ENCODE results near the gene PRMT7. TPM values are rescaled to one million over a fixed set of nuclear protein-coding genes. Genes with fewer than 3 reads are reported as not detected.
A peak's percentile ranks its signal among the peaks of the same experiment; 100 is the strongest.

The PRMT7 gene
- total and polyA plus RNA-seq, 7 experiments from 2014 or later = 42.5 to 95.1 (median 72.6) TPM

GRCh38 chr16:68361485-68361884 is 50.7 kb downstream of the PRMT7 start:
- H3K4me1 Mint-ChIP-seq = peaks cover 19 to 38% (median 30%) of the 10 kb centered on the region in 7 donors
- peaks cover 0 to 25% (median 4%) of the 10 kb centered on the region in 3 experiments for H3K36me3 ChIP-seq (ENCODE audit: control insufficient read depth in 2 of 3, insufficient read depth in 3 of 3, low read length in 3 of 3)
- H3K36me3 Mint-ChIP-seq = peaks cover 0 to 21% (median 4%) of the 10 kb centered on the region in 5 donors
- POLR2A ChIA-PET = no interaction called here
- H3K9me3 ChIP-seq (ENCODE audit: control insufficient read depth in 2 of 3, low read length in 3 of 3) = no peaks in the 10 kb centered on the region
- ATAC-seq = no peak
- peaks cover 0 to 6% (median 0%) of the 10 kb centered on the region in 5 donors for H3K27me3 Mint-ChIP-seq
- CTCF ChIA-PET = no interaction called here
- H3K4me3 ChIP-seq (ENCODE audit: low read length) = no peak overlapping the region
- no peaks in the 10 kb centered on the region for H3K9me3 Mint-ChIP-seq
- no peak overlapping the region for H3K27ac ChIP-seq (ENCODE audit: low read depth, low read length)
- no peaks in the 10 kb centered on the region for H3K27me3 ChIP-seq (ENCODE audit: control insufficient read depth in 2 of 2, insufficient read depth in 2 of 2, low read length in 2 of 2)
- peaks cover 15 to 24% of the 10 kb centered on the region in 2 donors for H3K4me1 ChIP-seq (ENCODE audit: control insufficient read depth in 2 of 2, insufficient read depth in 2 of 2, low read length in 2 of 2)
- DNase-seq = no peak
- H3K4me3 Mint-ChIP-seq = no peak overlapping the region
- no peak overlapping the region for H3K27ac Mint-ChIP-seq
- intact Hi-C loops (cut with micrococcal nuclease) = no loop called here

- Histone ChIP-seq H3K4me3 (ENCODE audit: low read length) (no peak overlapping the region), H3K27me3 (ENCODE audit: control insufficient read depth in 2 of 2, insufficient read depth in 2 of 2, low read length in 2 of 2) (no peaks in the 10 kb centered on the region), H3K36me3 (ENCODE audit: control insufficient read depth in 2 of 3, insufficient read depth in 3 of 3, low read length in 3 of 3) (peaks cover 0 to 19% (median 4%) of the 10 kb centered on the region in 3 experiments), H3K27ac (ENCODE audit: low read depth, low read length) (no peak overlapping the region), H3K4me1 (ENCODE audit: control insufficient read depth in 2 of 2, insufficient read depth in 2 of 2, low read length in 2 of 2) (peaks cover 6 to 15% of the 10 kb centered on the region in 2 donors), H3K9me3 (ENCODE audit: control insufficient read depth in 2 of 3, low read length in 3 of 3) (no peaks in the 10 kb centered on the region)
- no peak for ATAC-seq
- Mint-ChIP-seq H3K27me3 (peaks cover 0 to 9% (median 0%) of the 10 kb centered on the region in 5 donors), H3K4me3 (no peak overlapping the region), H3K27ac (peak overlapping the region in 1 of 9 donors; percentile 37), H3K36me3 (peaks cover 0 to 17% (median 4%) of the 10 kb centered on the region in 5 donors), H3K9me3 (no peaks in the 10 kb centered on the region), H3K4me1 (peaks cover 18 to 33% (median 24%) of the 10 kb centered on the region in 7 donors)
- intact Hi-C loops (cut with micrococcal nuclease) = no loop called here
- ChIA-PET POLR2A (no interaction called here), CTCF (interaction anchor here (0.5 to 1.2 kb wide), 3 partner anchors 9 to 159 kb away, joined by 3 to 6 read pairs (median 3); no protein-coding TSS in a partner anchor)
- no peak for DNase-seq
These were observed 51.6 kb downstream of the PRMT7 start for GRCh38 chr16:68362262-68362913.

GRCh38 chr16:68362947-68363657 is 52.3 kb downstream of the PRMT7 start:
- no peak for DNase-seq
- Histone ChIP-seq H3K9me3 (ENCODE audit: control insufficient read depth in 2 of 3, low read length in 3 of 3) (no peaks in the 10 kb centered on the region), H3K4me1 (ENCODE audit: control insufficient read depth in 2 of 2, insufficient read depth in 2 of 2, low read length in 2 of 2) (peaks cover 0 to 15% of the 10 kb centered on the region in 2 donors), H3K4me3 (ENCODE audit: low read length) (no peak overlapping the region), H3K27me3 (ENCODE audit: control insufficient read depth in 2 of 2, insufficient read depth in 2 of 2, low read length in 2 of 2) (no peaks in the 10 kb centered on the region), H3K27ac (ENCODE audit: low read depth, low read length) (no peak overlapping the region), H3K36me3 (ENCODE audit: control insufficient read depth in 2 of 3, insufficient read depth in 3 of 3, low read length in 3 of 3) (peaks cover 0 to 12% (median 1%) of the 10 kb centered on the region in 3 experiments)
- ATAC-seq = no peak
- CTCF ChIA-PET = interaction anchor here (0.5 to 1.2 kb wide), 3 partner anchors 8 to 158 kb away, joined by 3 to 6 read pairs (median 3); no protein-coding TSS in a partner anchor
- Mint-ChIP-seq H3K36me3 (peaks cover 0 to 12% (median 4%) of the 10 kb centered on the region in 5 donors), H3K27me3 (peaks cover 0 to 14% (median 0%) of the 10 kb centered on the region in 5 donors), H3K4me1 (peaks cover 17 to 33% (median 24%) of the 10 kb centered on the region in 7 donors), H3K9me3 (no peaks in the 10 kb centered on the region), H3K27ac (peak overlapping the region in 2 of 9 donors; percentile 16 to 37), H3K4me3 (no peak overlapping the region)
- POLR2A ChIA-PET = no interaction called here
- intact Hi-C loops (cut with micrococcal nuclease) = no loop called here

- CTCF ChIA-PET = interaction anchor here (0.6 to 0.7 kb wide), 2 partner anchors 84 to 167 kb away, joined by 3 to 5 read pairs; partner anchors contain the start of gene SMPD3
- POLR2A ChIA-PET = no interaction called here
- Histone ChIP-seq H3K27me3 (ENCODE audit: control insufficient read depth in 2 of 2, insufficient read depth in 2 of 2, low read length in 2 of 2) (no peaks in the 10 kb centered on the region), H3K4me3 (ENCODE audit: low read length) (no peak overlapping the region), H3K4me1 (ENCODE audit: control insufficient read depth in 2 of 2, insufficient read depth in 2 of 2, low read length in 2 of 2) (peaks cover 5 to 22% of the 10 kb centered on the region in 2 donors), H3K36me3 (ENCODE audit: control insufficient read depth in 2 of 3, insufficient read depth in 3 of 3, low read length in 3 of 3) (peaks cover 0 to 10% (median 0%) of the 10 kb centered on the region in 3 experiments), H3K27ac (ENCODE audit: low read depth, low read length) (no peak overlapping the region), H3K9me3 (ENCODE audit: control insufficient read depth in 2 of 3, low read length in 3 of 3) (no peaks in the 10 kb centered on the region)
- peaks cover 0 to 7% (median 4%) of the 10 kb centered on the region in 5 donors for H3K36me3 Mint-ChIP-seq
- H3K4me1 Mint-ChIP-seq = peaks cover 20 to 37% (median 29%) of the 10 kb centered on the region in 7 donors
- ATAC-seq (no peak), DNase-seq (no peak)
- peak overlapping the region in 2 of 9 donors; percentile 16 to 75 for H3K27ac Mint-ChIP-seq
- H3K4me3 Mint-ChIP-seq = no peak overlapping the region
- intact Hi-C loops (cut with micrococcal nuclease) = no loop called here
- H3K9me3 Mint-ChIP-seq = no peaks in the 10 kb centered on the region
- peaks cover 0 to 20% (median 0%) of the 10 kb centered on the region in 5 donors for H3K27me3 Mint-ChIP-seq
These were observed 53.1 kb downstream of the PRMT7 start for GRCh38 chr16:68363658-68364521.

GRCh38 chr16:68364561-68364998 is 53.8 kb downstream of the PRMT7 start:
- H3K4me1 Mint-ChIP-seq = peaks cover 27 to 44% (median 36%) of the 10 kb centered on the region in 7 donors
- intact Hi-C loops (cut with micrococcal nuclease) = no loop called here

More at GRCh38 chr16:68364561-68364998, 53.8 kb downstream of the PRMT7 start:
- Mint-ChIP-seq H3K27ac (peak overlapping the region in 1 of 9 donors; percentile 75), H3K27me3 (peaks cover 0 to 20% (median 0%) of the 10 kb centered on the region in 5 donors), H3K4me3 (no peak overlapping the region), H3K9me3 (no peaks in the 10 kb centered on the region), H3K36me3 (peaks cover 0 to 7% (median 4%) of the 10 kb centered on the region in 5 donors)
- ChIA-PET CTCF (interaction anchor here (0.6 to 0.7 kb wide), 2 partner anchors 84 to 168 kb away, joined by 3 to 5 read pairs; partner anchors contain the start of gene SMPD3), POLR2A (interaction anchor here (0.5 to 0.6 kb wide), 2 partner anchors 63 to 152 kb away, joined by 3 read pairs; no protein-coding TSS in a partner anchor)
- Histone ChIP-seq H3K4me3 (ENCODE audit: low read length) (no peak overlapping the region), H3K27ac (ENCODE audit: low read depth, low read length) (no peak overlapping the region), H3K36me3 (ENCODE audit: control insufficient read depth in 2 of 3, insufficient read depth in 3 of 3, low read length in 3 of 3) (peaks cover 0 to 5% (median 0%) of the 10 kb centered on the region in 3 experiments), H3K9me3 (ENCODE audit: control insufficient read depth in 2 of 3, low read length in 3 of 3) (no peaks in the 10 kb centered on the region), H3K27me3 (ENCODE audit: control insufficient read depth in 2 of 2, insufficient read depth in 2 of 2, low read length in 2 of 2) (no peaks in the 10 kb centered on the region), H3K4me1 (ENCODE audit: control insufficient read depth in 2 of 2, insufficient read depth in 2 of 2, low read length in 2 of 2) (peaks cover 10 to 29% of the 10 kb centered on the region in 2 donors)
- DNase-seq = no peak
- ATAC-seq = no peak
